Measurements from ENCODE around the gene GH1.
"Not testable (repeated sequence)": the region's sequence is repeated elsewhere in the genome, so short reads cannot be mapped to it uniquely, and the experiment has no call there.

The GH1 gene

DNA sequence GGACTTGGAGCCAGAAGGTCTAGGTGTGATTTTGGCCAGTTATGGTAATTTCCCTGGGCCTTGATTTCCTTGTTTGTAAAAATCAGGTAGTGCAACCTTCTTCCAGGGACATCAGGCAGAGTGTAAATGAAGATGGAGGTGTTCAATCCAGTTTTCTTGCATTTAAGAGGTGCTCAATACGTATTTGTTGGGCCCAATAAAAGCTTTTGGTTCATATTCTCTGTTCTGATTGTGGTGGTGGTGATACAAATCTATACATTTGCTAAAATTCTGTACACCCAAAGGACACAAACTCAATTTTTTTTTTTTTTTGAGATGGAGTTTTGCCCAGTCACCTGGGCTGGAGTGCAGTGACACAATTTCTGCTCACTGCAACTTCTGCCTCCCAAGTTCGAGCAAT is 7.5 kb upstream of the GH1 start:
- DNase-seq (ENCODE audit: low read depth): no peak

DNA sequence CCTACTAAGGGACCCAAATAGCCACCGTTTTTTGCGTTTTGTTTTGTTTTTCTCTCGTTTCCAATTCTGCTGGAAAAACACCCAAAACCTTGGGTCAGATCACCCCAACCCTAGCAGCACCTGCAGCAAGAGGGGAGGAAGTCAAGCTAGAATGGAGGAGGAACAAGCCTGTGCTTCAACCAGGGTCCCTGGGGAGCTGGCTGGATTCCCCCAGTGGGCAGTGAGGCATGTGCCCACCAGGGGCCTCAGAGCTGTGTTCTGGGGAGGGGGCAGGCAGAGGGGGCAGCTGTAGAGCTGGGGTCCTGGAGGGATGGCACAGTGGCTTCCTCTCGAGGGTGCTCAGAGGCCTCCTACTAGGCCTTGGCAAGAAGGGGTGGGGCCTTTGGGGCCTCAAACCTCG is 7.0 kb upstream of the GH1 start:
- no peak for DNase-seq (ENCODE audit: low read depth)

DNA sequence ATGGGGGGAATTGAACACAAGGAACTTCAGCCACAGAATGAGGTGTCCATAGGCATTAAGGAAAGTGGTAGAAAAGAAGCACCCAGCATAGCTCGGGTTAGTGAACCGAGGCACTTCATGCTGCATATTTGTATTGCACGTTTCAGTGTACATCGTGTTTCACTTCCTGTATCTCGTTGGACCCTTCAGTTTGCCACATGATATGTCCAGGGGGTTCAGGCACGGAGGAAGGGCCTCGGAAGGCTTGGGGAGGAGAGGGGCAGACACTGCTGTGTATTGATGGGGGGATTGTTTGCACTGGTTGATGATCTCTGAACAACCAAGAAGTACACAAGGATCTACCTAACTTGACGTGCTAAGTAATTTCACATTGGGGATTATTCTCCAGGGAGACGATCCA is 3.8 kb upstream of the GH1 start:
- not testable (repeated sequence) for DNase-seq (ENCODE audit: low read depth)

DNA sequence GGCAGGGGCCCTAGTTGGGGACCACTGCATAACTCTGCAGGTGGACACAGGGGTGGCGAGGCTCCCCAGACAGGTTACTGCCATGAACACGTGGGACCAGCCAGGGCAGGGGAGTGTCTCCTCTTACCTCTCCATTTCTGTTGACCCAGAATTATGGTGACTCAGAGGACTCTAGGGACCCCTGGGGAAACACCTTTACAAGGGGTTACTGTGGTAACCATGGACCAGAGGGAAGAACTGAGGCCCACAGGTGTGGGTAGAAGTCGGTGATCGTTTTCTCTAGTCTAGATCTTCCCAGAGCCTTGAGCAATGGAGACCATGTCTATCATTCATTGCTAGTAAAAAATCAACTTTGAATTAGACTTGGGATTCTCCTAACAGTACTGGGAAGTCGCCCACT is 2.1 kb upstream of the GH1 start:
- not testable (repeated sequence) for DNase-seq (ENCODE audit: low read depth)

DNA sequence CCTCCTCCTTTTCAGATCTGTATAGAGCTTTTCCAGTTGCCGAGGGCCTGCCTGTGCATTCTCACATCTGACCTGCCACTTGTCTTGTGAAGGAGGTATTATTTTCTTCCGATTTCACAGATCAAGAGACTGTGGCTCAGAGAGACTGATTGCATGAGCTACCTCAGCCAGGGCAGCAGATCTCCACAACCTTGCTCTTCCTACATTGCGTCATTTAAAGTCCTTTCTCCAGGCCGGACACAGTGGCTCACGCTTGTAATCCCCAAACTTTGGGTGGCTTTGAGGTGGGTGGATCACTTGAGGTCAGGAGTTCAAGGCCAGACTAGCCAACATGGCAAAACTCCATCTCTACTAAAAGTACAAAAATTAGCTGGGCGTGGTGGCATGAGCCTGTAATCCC is 1.4 kb upstream of the GH1 start:
- DNase-seq (ENCODE audit: low read depth): not testable (repeated sequence)

DNA sequence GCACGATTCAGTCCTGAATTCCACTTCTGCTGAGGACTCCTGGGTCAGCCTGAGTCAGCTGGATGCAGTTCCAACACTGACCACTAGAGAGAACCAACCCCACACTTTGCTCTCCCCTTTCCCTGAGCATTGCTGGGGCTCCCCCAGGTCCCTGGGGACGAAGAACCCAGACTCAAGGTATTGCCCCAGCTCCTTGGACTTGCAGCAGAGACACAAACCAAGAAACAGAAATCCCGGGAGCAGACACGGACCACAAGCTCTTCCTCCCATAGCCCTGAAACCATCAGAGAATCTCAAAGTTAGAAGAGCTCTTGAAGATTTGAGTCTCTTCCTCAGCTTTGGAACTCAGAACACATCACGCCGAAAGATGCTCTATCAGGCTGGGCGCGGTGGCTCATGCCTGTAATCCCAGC is 678 bp upstream of the GH1 start:
- peak; percentile 33 for DNase-seq (ENCODE audit: low read depth)

DNA sequence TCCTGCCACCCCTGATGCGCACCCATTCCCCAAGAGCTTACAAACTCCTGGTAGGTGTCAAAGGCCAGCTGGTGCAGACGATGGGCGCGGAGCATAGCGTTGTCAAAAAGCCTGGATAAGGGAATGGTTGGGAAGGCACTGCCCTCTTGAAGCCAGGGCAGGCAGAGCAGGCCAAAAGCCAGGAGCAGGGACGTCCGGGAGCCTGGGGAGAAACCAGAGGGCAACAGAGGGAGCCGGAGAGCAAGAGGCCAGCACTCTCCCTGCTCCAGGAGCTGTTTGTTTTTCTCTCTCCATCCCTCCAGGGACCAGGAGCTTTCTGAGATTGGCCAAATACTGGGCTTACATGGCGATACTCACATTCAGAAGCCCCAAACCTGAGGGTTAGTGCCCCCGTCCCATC is 334 bp downstream of the GH1 start:
- DNase-seq (ENCODE audit: low read depth): no peak

DNA sequence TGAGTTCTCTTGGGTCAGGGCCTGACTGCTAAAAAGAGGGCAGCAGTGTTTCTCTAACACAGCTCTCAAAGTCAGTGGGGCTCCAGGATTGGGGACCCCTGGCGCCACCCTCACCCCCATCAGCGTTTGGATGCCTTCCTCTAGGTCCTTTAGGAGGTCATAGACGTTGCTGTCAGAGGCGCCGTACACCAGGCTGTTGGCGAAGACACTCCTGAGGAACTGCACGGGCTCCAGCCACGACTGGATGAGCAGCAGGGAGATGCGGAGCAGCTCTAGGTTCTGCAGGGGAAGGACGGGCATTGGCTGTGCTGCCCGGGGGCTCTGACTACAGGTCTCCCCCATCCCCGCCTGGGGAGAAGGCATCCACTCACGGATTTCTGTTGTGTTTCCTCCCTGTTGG is 993 bp downstream of the GH1 start:
- DNase-seq (ENCODE audit: low read depth): no peak

DNA sequence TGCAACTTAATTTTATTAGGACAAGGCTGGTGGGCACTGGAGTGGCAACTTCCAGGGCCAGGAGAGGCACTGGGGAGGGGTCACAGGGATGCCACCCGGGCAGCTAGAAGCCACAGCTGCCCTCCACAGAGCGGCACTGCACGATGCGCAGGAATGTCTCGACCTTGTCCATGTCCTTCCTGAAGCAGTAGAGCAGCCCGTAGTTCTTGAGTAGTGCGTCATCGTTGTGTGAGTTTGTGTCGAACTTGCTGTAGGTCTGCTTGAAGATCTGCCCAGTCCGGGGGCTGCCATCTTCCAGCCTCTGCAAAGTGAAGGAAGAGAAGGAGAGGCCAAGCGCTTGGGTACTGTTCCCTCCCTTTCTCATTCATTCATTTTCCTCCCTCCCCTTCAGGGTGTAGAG is 1.4 kb downstream of the GH1 start:
- DNase-seq (ENCODE audit: low read depth): not testable (repeated sequence)

DNA sequence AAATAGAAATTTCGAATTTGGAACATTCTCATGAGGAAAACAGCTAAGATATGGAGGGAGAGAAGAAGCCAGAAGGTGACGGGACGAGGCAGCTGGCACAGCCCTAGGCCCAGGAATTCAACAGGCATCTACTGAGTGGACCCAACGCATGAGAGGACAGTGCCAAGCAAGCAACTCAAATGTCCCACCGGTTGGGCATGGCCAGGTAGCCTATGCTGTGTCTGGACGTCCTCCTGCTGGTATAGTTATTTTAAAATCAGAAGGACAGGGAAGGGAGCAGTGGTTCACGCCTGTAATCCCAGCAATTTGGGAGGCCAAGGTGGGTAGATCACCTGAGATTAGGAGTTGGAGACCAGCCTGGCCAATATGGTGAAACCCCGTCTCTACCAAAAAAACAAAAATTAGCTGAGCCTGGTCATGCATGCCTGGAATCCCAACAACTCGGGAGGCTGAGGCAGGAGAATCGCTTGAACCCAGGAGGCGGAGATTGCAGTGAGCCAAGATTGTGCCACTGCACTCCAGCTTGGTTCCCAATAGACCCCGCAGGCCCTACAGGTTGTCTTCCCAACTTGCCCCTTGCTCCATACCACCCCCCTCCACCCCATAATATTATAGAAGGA is 2.0 kb downstream of the GH1 start:
- DNase-seq (ENCODE audit: low read depth): no peak

DNA sequence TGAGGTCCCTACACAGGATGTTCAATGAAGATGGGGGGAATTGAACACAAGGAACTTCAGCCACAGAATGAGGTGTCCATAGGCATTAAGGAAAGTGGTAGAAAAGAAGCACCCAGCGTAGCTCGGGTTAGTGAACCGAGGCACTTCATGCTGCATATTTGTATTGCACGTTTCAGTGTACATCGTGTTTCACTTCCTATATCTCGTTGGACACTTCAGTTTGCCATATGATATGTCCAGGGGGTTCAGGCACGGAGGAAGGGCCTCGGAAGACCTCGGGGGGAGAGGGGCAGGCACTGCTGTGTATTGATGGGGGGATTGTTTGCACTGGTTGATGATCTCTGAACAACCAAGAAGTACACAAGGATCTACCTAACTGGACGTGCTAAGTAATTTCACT is 2.9 kb downstream of the GH1 start:
- not testable (repeated sequence) for DNase-seq (ENCODE audit: low read depth)

DNA sequence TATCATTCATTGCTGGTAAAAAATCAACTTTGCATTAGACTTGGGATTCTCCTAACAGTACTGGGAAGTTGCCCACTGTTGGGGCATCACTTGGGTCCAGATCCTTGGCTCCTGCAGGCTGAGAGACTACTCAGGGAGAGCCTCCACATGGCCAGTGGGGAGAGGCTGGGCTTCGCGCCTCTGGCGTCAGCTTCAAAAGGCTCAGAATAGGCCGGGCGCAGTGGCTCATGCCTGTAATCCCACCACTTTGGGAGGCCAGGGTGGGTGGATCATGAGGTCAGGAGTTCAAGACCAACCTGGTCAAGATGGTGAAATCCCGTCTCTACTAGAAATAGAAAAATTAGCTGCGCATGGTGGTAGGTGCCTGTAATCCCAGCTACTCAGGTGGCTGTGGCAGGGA is 4.2 kb downstream of the GH1 start:
- DNase-seq (ENCODE audit: low read depth): no peak

DNA sequence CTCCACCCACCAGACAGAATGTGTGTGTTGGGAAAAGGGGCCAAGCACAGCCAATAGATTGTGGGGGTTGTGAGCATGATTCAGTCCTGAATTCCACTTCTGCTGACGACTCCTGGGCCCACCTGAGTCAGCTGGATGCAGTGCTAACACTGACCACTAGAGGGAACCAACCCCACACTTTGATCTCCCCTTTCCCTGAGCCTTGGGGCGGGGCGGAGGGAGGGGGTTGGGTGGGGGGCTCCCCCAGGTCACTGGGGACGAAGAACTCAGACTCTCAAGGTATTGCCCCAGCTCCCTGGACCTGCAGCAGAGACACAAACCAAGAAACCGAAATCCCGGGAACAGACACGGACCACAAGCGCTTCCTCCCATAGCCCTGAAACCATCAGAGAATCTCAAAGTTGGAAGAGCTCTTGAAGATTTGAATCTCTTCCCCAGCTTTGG is 7.0 kb downstream of the GH1 start:
- peak; percentile 46 for DNase-seq (ENCODE audit: low read depth)

DNA sequence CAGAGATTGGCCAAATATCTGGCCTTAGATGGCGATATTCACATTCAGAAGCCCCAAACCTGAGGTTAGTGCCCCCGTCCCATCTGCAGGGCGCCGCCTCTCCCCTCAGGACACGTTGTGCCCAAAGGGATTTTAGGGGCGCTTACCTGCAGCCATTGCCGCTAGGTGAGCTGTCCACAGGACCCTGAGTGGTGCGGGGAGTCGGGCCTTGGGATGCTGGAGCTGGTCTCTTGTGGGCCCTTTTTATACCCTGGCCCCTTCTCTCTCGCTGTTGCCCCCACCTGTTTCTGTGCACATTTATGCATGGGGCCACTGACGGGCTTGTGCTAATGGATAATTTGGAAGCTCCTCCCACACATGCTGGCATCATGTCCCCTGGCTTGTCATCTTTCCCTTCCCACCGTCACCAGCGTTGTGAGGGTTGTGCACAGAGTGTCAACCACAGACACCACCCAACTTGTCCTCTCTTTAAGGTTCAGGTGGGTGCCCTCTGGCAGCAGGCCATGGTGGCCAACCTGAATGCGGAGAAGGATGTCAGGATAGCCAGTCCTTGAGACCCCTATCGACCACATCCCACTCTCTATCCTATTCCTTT is 7.5 kb downstream of the GH1 start, which contains the start of gene CSHL1:
Gene CSHL1 (minus strand): TSS at position 218 of the 595 bp plus-strand sequence. CDS start 62 bp downstream, at position 156.
- DNase-seq (ENCODE audit: low read depth): no peak

DNA sequence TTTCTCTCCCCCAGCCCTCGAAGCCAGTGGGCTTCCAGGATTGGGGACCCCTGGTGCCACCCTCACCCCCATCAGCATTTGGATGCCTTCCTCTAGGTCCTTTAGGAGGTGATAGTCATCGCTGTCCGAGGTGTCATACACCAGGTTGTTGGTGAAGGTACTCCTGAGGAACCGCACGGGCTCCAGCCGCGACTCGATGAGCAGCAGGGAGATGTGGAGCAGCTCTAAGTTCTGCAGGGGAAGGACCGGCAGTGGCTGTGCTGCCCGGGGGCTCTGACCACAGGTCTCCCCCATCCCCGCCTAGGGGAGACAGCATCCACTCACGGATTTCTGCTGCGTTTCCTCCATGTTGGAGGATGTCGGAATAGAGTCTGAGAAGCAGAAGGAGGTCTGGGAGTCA is 8.5 kb downstream of the GH1 start:
- DNase-seq (ENCODE audit: low read depth): no peak

DNA sequence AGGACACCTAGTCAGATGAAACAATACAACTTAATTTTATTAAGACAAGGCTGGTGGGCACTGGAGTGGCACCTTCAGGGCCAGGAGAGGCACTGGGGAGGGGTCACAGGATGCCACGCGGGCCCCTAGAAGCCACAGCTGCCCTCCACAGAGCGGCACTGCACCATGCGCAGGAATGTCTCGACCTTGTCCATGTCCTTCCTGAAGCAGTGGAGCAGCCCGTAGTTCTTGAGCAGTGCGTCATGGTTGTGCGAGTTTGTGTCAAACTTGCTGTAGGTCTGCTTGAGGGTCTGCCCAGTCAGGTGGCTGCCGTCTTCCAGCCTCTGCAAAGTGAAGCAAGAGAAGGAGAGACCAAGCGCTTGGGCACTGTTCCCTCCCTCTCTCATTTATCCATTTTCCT is 9.1 kb downstream of the GH1 start:
- DNase-seq (ENCODE audit: low read depth): not testable (repeated sequence)

DNA sequence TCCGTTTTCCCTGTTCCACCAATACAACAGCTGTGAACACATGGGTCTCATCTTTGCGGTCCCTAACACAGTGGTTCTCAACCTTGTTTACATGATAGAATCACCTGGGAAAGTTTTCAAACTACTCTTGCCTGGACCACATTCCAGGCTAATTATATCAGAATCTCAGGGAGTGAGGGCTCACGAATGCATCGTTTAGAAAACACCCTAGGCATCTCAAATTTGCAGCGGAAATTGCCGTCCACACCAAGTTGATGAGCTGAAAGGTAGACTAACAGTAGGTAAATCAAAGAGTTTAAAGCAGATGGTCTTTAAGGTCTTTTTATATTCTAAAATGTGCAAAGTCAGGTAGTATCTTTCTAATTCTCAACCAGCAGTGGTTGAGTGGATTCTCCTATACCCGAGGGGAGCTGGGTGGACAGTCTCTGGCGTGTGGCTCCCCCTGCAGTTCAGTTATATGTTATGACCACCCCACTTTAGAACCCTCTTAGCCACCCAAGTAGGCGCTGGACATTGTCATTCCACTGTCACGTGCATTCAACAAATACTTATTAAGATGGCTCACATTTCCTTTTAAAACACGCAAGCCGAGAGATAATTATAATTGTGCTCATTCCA is 11.4 kb downstream of the GH1 start:
- DNase-seq (ENCODE audit: low read depth): not testable (repeated sequence)

DNA sequence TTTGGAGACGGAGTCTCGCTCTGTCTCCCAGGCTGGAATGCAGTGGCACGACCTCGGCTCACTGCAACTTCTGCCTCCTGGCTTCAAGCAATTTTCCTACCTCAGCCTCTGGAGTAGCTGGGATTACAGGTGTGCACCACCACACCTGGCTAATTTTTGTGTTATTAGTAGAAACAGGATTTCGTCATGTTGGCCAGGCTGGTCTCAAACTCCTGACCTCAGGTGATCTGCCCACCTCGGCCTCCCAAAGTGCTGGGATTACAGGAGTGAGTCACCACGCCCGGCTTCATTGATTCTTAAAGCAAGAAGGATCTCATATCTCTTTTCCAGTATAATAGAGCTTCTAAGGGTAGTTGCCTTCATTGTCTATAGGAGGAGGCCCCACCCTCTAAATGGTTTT is 13.8 kb downstream of the GH1 start:
- DNase-seq (ENCODE audit: low read depth): not testable (repeated sequence)

DNA sequence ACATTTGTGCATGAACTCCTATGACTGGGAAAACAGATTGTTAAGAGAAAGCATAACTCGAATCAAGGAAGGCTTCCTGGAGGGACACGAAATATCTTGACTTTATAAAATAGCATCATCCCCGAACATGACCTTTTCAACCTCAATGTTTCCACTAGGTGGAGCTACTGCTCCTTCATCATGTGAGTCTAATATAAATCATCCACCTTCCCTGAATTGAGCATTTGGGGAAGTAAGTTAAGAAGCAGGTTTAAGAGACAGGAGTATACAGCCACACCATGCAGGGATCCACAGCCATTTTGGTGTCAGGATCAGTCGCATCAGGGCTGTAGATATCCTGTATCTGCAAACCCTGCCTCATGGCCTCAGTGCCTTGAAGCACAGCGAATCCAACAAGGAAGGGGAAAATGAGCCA is 14.8 kb downstream of the GH1 start:
- not testable (repeated sequence) for DNase-seq (ENCODE audit: low read depth)

DNA sequence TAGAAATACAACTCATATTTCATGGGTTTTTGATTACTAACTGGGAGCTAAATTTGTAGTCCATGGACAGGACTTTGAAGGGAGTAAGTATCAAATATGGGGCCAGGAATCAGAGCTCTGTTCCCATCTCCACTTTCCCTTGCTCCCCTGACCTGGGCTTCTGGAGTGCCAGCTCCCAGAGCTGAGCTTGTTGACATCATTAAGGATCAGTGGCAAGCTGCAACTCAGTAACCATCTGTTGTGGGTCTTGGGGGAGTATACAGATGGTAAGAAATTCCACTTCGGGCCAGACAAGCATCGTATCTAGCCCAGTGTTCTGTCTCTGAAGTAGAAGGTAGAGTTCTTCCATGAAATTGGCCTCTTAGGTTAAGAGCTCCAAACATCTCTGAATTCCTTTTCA is 16.7 kb downstream of the GH1 start:
- DNase-seq (ENCODE audit: low read depth): not testable (repeated sequence)

DNA sequence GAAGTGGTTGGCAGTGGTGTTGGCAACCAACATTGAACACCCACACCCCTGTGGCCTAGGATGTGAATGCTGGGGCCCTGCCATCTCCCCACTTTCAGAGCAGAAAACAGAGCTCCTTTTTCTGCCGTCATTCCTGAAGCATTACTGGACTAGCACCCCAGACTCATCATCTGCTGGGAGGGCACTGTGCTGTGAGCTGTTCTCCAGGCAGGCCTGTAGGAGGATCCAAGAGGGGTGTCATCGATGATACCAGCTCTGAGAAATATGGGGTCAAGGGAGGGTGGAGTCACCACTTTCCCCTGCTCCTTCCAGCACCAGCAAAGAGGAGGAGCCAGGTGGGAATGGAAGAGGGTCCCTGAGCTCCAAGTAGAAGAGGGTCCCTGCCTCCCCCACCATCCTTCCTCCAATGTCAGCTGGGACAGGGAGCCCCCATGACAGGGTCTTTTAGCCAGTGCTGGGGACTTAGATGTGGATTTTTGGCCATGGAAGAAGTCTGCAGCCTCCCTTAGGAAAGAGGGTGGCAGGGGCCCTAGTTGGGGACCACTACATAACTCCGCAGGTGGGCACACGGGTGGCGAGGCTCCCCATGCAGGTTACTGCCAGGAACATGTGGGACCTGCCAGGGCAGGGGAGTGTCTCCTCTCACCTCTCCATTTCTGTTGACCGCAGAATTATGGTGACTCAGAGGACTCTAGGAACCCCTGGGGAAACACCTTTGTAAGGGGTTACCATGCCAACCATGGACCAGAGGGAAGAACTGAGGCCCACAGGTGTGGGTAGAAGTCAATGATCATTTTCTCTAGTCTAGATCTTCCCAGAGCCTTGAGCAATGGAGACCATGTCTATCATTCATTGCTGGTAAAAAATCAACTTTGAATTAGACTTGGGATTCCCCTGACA is 19.5 kb downstream of the GH1 start:
- not testable (repeated sequence) for DNase-seq (ENCODE audit: low read depth)
